KBM-7 (cell line): Measurements from ENCODE around the gene FMN2.

Source experiments
- DNase-seq: peaks from one replicate; pipeline ENCODE4 v3.0.0-alpha.2; 2015
- in situ Hi-C: fragments of 300-500 bp; cut with MboI; formaldehyde crosslinking; loops from 2 replicates; pipeline ENCODE4 v1.14.3; 2020; ENCODE audit warnings: low sequenced_read_pairs, low pct_unique_long_range_greater_than_20kb, mixed read lengths

Gene FMN2

DNA sequence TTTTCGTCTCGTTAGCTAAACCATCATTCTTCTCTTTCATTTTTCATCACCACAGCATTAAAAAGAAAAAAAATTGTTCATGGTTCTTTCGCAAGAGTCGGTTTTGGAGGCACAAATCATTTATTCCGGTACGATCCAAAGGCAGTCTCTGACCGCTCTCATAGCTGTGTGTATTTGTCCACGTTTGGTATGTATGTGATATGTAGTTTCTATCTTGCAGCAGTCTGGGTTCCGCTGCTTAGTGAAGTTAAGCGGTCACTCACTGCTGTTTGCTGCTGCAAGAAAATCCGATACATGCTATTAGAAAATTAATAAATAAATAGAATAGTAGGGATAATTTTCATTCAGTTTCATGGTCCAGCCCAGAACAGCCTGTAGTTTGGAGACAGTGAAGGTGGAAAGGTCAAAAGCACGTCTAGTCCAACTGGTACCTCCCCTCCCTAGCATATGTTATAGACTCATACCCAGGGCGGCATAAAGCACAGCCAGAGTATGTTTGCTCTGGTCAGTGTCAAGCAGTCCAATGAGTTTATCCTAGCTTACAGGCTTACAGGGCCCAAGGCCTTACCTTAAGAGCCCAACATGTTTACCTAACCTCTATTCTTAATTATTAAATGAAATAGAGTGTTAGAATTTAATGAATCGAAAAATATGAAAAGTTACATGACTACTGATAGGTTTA, 2.5 kb downstream of the FMN2 start:
- in situ Hi-C loops, result no loop called here
- DNase-seq, result no peak

DNA sequence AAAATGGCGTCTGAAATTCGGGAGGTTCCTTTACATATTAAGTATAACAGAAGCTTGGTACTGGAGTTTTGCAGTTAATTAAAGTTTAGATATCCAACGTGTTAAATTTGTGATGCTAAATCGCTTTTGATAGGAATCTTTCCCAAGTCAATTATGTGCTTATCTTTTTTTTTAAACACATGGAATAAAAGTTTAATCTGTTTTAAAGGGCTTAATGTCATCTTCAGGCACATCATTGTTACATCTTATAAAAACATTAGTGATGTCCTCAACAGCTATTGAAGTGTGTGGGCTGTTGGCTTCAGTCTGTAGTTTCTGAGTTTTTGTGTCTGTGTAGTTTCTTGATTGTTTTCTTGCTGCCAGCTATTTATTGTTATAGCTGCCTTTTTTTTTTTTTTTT, 5.3 kb downstream of the FMN2 start:
- in situ Hi-C loops, result no loop called here
- no peak for DNase-seq

DNA sequence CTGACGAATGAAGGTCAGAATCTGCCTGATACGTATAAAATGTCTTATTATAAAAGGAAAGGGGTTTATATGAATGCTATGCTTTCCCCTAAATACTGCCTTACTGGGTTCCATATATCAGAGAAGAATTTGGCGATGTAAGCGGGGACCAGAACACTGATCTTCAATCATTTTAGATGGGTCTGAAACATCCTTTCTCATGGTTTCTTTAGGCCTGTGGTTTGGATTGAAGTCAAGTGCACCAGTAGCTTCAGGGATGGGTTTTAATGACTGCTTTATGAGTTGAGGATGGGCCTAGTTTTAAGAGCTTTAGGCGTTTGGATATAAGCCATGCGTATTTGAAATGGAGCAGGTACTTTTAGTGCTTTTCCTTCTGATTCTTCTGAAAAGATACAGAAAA, 6.9 kb downstream of the FMN2 start:
- in situ Hi-C loops, result no loop called here
- no peak for DNase-seq

DNA sequence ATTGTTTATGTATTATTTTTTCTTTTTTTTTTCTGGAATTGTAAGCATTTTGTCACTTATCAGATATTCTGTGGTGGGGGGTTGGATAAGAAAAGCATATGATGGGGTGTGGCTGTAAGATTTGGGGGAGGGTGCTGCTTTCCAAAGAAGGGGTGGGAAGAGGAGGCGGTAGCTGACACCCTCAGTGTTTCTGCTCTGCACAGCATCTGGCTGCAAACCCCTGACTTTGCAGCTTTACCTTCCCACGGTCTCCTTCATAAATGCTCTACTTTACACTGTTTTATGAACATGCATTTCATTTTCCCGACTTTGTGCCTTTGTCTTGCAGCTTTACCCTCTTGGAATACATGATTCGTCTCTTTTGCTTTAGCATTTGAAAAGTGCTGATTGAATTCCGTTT, 7.6 kb downstream of the FMN2 start:
- in situ Hi-C loops, result no loop called here
- no peak for DNase-seq

DNA sequence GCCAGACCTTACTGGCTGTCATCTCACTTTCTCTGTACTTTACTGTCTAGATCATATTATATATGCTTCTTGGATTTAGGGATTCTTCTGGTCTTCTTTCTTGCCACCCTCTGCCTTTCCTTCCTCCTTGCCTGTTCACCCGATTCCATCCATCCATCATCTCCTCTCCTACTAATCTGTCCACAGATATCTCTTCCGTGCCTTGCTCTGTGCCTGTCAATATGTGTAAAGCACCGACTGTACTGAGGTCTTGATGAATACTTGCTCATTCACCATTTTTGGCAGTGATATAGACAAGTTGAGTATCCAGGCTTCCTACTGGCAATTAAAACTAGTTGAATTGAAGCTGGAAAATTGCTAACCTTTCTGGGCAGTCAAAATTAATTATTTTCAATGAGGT, 8.1 kb downstream of the FMN2 start:
- in situ Hi-C loops, result no loop called here
- DNase-seq, result no peak

DNA sequence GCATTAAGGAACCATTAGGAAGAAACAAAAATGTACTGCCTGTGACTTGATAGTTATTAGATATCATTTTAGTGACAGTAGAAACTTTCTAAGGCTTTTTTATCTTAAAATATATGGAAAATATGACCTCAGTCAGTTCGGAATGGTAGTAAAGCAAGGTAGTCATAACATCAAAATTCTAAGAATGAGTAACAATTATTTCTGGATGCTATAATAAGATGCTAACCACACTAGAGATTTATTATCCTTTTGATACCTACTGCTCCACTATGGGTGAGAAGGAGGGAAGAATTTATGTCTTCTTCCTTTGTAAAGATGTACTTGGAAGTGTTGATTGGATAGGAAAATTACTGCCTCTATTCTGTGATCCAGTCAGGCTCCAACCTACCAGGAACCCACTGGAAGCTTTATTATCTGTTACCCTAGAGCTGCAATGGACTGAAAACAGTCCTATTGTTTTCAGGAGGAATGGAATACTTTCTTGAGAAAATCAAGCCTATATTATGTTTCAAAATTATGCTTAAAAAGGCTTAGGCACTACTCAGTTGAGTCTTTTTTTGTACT, 8.8 kb downstream of the FMN2 start:
- DNase-seq, result no peak
- in situ Hi-C loops, result no loop called here

DNA sequence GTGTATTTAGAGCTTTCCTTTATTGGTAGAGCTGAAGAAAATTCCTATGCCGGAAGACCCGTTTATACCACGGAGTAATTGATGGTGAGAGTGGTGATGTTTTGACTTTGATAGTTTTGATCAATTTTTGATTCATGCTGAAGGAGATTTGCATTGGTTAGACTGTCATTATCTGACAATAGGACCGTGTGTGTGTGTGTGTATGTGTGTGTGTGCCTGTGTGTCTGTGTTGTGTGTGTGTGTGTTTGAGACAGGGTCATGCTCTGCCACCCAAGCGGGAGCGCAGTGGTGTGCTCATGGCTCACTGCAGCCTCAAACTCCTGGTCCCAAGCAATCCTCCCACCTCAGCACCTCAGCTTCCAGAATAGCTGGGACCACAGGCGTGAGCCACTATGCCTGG, 9.6 kb downstream of the FMN2 start:
- in situ Hi-C loops, result no loop called here
- no peak for DNase-seq

DNA sequence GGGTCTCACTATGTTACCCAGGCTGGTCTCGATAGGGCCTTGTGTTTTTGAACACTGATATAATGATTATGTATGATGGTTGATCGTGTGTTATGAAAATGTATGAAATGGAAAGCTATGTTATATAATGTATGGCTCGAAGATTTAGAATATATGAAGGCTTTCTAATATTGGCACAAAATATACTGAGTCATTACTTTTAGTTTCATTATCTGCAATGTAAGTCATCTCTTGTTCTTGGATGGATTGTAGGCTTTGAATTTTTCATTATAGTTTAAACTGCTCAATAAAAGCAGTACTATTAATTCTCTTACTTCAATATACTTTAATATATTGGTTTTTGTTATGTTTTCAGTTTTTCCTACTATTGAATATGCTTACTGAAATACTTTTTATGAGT, 10.1 kb downstream of the FMN2 start:
- in situ Hi-C loops, result no loop called here
- DNase-seq, result no peak

DNA sequence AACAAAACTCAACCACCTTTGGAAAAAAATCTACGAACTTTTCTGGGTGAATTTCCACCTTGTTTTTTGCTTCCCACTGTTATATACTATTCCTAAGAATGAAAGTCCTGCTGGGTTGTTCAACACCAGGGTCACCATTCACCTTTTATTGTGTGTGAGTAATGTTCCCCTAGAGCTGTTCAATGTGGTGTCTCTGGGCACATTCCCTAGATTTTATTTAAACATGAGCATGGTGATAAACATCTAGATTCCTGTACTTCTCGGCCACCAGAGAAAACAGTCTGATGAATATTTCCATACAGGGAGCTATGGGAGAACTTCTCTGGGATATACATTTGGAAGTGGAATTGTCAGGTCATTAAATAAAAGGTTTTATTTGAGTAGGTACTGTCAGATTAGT, 13.0 kb downstream of the FMN2 start:
- DNase-seq, result no peak
- in situ Hi-C loops, result no loop called here

DNA sequence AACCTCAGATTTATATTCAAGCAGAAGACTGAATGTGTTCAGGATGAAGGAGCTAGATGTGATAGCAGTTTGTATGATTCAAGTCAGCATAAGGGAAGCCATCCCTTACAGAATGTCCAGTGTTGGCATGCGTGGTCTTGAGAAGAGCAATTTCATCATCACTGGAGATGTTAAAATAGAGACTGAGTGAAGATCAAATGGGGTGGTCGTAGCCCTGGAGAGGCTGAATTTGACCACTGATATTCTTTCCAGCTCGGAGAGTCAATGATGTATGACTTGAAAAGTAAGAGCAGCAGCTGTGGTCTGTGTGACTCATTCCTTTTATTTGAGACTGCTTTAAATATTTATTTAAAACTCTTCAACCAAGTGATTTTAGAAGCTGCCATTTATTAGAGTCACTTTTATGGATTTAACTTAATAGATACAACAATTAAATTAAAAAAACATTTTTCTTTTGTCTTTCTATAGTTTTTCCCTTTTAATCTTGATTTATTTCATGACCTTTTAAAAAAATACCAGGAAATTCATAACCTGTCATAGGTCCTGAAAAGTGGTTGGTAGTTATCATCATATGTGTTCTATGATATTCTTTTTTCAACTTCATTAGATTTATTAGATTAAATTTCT, 15.5 kb downstream of the FMN2 start:
- DNase-seq, result no peak
- in situ Hi-C loops, result no loop called here

DNA sequence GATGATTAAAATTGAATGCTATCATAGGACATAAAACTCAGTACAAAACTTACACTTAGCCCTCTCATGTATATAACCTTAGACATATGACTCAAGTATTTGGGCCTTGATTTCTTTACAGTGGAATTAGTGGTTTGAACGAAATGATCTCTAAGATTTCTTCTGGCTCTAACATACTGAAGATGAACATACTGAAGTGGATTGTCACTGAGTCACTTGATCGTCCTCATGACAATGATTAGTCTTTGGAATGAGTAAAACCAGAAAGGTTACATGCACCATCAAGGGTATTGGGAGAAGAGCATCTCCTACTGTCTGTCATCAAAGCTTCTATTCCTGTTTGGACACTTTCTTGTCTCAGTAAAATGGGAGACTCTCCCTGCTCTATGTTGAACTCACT, 17.4 kb downstream of the FMN2 start:
- in situ Hi-C loops, result no loop called here
- no peak for DNase-seq

DNA sequence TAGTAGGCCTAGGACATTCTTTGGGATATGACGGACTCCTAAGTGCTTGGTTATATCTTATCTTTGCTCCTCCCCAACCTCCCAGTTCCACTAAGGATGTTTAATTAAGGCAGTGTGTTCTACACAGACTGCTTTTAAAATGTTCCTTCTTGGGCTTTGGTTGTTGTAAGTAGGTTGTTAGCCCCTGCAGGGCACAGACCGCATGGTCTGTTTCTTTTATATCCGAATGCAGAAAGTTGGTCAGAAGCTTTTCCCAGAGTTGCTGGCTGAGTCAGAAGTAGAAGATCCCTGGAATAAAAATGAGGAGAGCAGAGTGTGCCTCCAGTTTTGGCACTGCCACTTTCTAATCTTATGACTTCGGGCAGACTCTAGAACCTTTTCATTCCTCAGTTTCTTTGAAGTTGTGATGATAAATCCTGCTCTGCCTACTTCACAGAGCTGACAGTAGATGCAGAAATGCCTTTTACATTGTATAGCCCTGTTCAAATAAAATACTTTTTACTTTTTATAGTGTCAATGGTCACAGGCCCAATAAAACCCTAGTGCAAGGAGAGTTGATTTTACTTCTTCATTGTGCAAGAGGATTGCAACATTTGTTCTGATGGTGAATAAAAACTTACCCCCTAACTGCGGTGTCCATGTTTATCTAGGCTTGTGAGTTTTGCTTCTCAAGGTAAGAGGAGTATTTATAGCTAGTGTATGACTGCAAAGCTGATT, 18.4 kb downstream of the FMN2 start:
- in situ Hi-C loops, result no loop called here
- no peak for DNase-seq

DNA sequence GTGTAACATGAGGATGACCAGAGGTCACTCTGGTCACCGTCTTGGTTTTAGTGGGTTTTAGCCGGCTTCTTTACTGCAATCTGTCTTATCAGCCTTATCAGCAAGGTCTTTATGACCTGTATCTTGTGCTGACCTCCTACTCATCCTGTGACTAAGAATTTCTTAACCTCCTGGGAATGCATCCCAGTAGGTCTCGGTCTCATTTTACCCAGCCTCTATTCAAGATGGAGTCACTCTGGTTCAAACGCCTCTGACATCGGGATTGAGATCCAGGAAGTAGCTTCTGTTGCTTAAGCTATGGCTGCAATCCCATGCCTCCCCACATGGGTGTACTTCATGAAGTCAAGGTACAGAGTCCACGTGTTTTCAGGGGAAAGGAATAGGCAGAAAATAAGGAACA, 19.9 kb downstream of the FMN2 start:
- DNase-seq, result no peak
- in situ Hi-C loops, result no loop called here

DNA sequence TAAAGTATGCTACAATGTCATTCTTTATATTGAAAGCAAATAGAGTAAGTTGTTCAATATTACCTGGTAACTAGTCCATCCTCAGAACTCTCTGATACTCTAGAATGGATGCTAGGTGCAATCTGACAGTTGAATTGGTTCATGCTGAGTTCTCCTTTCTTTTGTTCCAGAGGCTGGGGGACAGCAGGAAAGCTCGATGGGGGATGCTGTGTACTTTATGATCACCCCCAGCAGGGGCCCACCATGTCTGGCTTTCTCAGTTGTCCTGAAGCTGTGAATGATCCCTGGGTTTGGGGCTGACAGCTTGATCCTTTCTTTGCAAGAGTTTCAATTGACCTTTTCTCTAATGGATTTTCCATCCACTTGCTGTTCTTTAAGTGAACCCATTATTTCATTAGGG, 22.5 kb downstream of the FMN2 start:
- no peak for DNase-seq
- in situ Hi-C loops, result no loop called here

DNA sequence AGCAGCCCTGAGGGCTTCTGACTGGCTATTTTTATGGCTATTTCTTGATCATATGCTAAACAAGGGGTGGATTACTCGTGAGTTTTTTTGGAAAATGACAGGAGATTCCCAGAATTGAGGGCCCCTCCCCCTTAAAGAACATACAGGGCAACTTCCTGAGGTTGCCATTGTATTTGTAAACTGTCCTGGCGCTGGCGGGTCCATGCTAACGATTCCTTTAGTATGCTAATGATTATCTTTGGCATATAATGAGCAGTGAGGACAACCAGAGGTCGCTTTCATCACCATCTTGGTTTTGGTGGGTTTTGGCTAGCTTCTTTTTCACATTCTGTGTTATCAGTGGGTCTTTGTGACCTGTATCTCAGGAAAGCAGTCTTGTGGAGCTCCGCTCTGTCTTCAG, 24.1 kb downstream of the FMN2 start:
- in situ Hi-C loops, result no loop called here
- DNase-seq, result no peak

DNA sequence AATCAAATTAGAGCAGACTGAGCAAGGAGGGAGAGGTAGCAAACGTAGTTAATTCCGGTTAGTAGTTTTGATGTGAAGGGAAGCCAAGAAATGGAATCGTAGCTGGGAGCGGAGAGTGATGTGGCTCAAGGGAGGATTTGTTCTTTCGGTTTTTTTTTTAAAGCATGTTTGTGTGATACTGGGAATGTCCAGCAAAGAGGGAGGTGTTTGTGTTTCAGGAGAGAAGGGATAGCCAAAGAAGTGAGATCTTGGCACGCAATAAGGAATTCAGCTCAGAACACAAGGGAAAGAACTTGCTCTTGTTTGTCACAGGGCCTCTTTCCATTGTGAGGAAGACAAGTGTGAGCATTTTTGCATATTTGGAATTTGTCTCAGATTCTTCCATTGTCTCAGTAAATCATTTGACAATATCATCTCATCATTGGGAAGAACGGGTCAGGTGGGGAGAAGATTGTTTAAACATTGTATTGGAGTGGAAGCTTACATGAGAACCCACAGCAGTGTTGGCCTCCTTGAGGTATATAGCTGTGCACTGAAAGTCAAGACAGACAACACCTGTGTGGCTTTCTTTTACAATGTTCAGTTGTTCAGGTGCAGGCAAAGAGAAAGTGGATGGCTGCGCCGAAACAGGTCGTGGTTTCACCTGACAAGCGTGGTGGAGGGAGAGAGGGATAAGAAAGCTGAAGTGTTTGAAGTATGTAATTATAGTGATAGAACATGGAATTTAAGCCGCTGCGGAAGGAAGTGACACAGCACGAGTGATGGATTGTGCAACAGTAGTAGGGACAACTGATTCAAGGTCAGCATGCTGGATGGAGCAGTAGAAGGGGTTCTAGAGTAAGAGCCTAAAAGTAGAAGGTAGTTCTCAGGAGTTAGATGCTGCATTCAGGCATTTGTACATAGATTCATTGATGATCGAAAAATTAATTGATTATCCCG, 25.4 kb downstream of the FMN2 start:
- in situ Hi-C loops, result no loop called here
- peak; percentile 5 for DNase-seq

DNA sequence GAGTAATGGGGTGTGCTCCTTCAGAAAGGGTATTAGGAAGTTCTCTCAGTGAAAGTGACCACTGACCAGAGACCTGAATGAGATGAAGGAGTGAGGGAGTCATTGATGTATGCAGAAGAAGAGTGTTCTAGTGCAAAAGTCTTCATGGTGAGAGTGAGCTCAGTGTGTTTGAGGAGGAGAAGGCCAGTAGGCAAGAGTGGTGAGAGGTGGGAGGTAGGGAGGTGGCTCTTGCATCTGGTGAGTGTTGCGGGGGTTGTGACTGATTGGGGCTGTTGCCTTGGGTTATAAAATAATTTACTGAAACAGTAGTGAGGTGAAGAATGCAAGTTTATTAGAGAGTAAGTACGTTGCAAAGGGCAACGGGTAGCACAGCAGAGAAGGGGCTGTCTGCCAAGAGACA, 26.2 kb downstream of the FMN2 start:
- no peak for DNase-seq
- in situ Hi-C loops, result no loop called here

DNA sequence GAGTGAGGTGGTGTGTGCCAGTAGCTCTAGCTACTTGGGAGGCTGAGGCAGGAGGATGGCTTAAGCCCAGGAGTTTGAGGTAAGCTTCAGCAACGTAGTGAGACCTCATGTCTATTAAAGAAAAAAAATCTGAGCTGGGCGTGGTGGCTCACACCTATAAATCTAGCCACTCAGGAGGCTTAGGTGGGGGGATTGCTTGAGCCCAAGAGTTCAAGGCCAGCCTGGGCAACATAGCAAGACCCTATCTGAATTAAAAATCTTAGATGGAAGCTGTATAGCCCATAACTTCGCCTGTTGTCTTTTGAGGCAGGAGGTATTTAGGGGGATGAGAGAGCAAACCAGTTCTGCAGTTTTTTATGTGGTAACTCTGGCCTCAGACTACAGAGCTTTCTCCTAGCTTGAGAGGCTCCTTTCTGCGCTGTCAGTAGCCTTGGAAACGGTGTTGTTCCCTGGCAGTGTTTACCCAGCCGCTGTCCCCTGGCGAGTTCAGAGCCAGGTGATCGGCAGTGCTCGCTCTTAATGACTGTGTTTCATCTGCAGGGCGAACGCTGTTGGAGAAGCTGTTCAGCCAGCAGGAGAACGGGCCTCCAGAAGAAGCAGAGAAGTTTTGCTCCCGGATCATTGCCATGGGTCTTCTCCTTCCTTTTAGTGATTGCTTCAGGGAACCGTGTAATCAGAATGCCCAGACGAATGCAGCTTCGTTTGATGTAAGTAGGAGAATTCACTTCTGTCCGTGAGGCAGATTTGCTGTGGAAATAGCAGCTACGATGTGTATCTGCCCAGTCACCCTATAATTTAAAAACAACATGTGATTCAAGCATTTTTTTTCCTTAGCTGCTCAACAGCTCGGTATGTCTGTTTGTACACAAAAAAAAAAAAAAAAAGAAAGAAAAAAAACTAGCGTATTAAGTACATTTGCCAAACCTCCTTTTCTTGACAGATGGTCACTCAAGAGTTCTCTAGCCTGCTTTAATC, 31.2 kb downstream of the FMN2 start:
- DNase-seq, result no peak
- in situ Hi-C loops, result no loop called here
